H1 (cell line): ENCODE measurements around the gene CDC42BPB. TPM values are rescaled to one million over a fixed set of nuclear protein-coding genes. Genes with fewer than 3 reads are reported as not detected.

Source experiments
- CTCF ChIA-PET: fragments of 300-600 bp; sonication (Branson Sonifier 250); formaldehyde crosslinking; loops from one replicate; lab custom pipeline; 2021; ENCODE audit not compliant: partially characterized antibody; lab: Charles Lee
- POLR2A ChIA-PET: fragments of 300-600 bp; sonication (Branson Sonifier 250); formaldehyde crosslinking; loops from one replicate; lab custom pipeline; 2021; ENCODE audit warnings: inconsistent platforms; ENCODE audit not compliant: partially characterized antibody; lab: Charles Lee
- DNase-seq, 2 experiments: peaks; one replicate each; pipeline versions ENCODE4 v3.0.0 to v3.0.0-alpha.2; 2010 to 2022; ENCODE audit warnings: low spot score in 2 of 2, low read depth in 1 of 2, mixed read lengths in 1 of 2
- FAIRE-seq: peaks from 2 replicates; lab custom pipeline; 2011; peaks lifted over from hg19 to GRCh38; lab: Jason Lieb, UNC
- H2AFZ ChIP-seq: 2 replicates; pipeline ENCODE4 v1.8.1; 2012; ENCODE audit warnings: low read length, inconsistent platforms
- H2AK5ac ChIP-seq: 2 replicates; pipeline ENCODE4 v1.6.1; 2013; ENCODE audit warnings: low read depth, low read length
- H2BK120ac ChIP-seq: replicated peaks from 2 replicates; pipeline ENCODE3; 2013; ENCODE audit warnings: low read depth, low read length, inconsistent platforms
- H2BK12ac ChIP-seq: 2 replicates; pipeline ENCODE4 v1.6.1; 2013; ENCODE audit warnings: low read depth, low read length
- H2BK15ac ChIP-seq: 2 replicates; pipeline ENCODE4 v1.6.1; 2013; ENCODE audit warnings: low read length
- H2BK20ac ChIP-seq: 2 replicates; pipeline ENCODE4 v1.6.1; 2013; ENCODE audit warnings: low read length
- H2BK5ac ChIP-seq: 2 replicates; pipeline ENCODE4 v1.6.1; 2013; ENCODE audit warnings: low read depth, low read length
- H3K14ac ChIP-seq: 2 replicates; pipeline ENCODE4 v1.6.1; 2013; ENCODE audit warnings: inconsistent platforms; ENCODE audit not compliant: insufficient read length
- H3K18ac ChIP-seq: 2 replicates; pipeline ENCODE4 v1.6.1; 2013; ENCODE audit warnings: low read length; ENCODE audit errors: extremely low read depth
- H3K23ac ChIP-seq: 2 replicates; pipeline ENCODE4 v1.6.1; 2013; ENCODE audit warnings: inconsistent platforms; ENCODE audit not compliant: insufficient read length
- H3K23me2 ChIP-seq: 2 replicates; pipeline ENCODE4 v1.6.1; 2013; ENCODE audit warnings: low read depth, low read length
- H3K27ac ChIP-seq: 2 replicates; pipeline ENCODE4 v1.6.1; 2011; ENCODE audit warnings: low read depth, low read length, inconsistent platforms
- H3K27me3 ChIP-seq, 4 experiments: replicated peaks in 1 of 4; 1 replicate in 1 of 4; 2 replicates in 3 of 4; pipeline versions ENCODE4 v1.6.1 to v1.8.1; 2011 to 2013; ENCODE audit warnings: low read length in 3 of 4, mild to moderate bottlenecking in 3 of 4, inconsistent platforms in 2 of 4, mixed read lengths in 2 of 4, moderate library complexity in 1 of 4; ENCODE audit not compliant: control insufficient read depth in 3 of 4, insufficient read depth in 3 of 4; ENCODE audit errors: extremely low read depth in 1 of 4
- H3K36me3 ChIP-seq, 4 experiments: 2 replicates each; pipeline versions ENCODE4 v1.6.1 to v1.8.1; 2011 to 2013; ENCODE audit warnings: mild to moderate bottlenecking in 4 of 4, low read length in 3 of 4, moderate library complexity in 2 of 4, control low read depth in 1 of 4, inconsistent platforms in 1 of 4; ENCODE audit not compliant: insufficient read depth in 4 of 4, control insufficient read depth in 2 of 4
- H3K4ac ChIP-seq: replicated peaks from 2 replicates; pipeline ENCODE3; 2013; ENCODE audit warnings: low read length, low read depth, mixed read lengths, inconsistent platforms; ENCODE audit not compliant: insufficient read length
- H3K4me1 ChIP-seq, 4 experiments: replicated peaks in 1 of 4; 1 replicate in 1 of 4; 2 replicates in 3 of 4; pipeline versions ENCODE4 v1.6.1 to v1.8.1; 2011 to 2013; ENCODE audit warnings: low read length in 3 of 4, inconsistent platforms in 2 of 4, mixed read lengths in 1 of 4; ENCODE audit not compliant: insufficient read depth in 4 of 4, control insufficient read depth in 3 of 4
- H3K4me2 ChIP-seq, 2 experiments: 2 replicates each; pipeline versions ENCODE4 v1.6.1 to v1.8.1; 2011 to 2013; ENCODE audit warnings: low read depth in 2 of 2, low read length in 2 of 2, control low read depth in 1 of 2, inconsistent platforms in 1 of 2, mild to moderate bottlenecking in 1 of 2; ENCODE audit not compliant: insufficient read depth in 1 of 2
- H3K4me3 ChIP-seq, 4 experiments: fragments of 200-600, 300-600 bp in 1 of 4; sonication (generic), shearing (Covaris generic), sonication (Bioruptor Twin) in 1 of 4; 2 replicates each; pipeline versions ENCODE4 v1.5.1 to v1.8.1; 2011 to 2016; ENCODE audit warnings: low read length in 4 of 4, low read depth in 3 of 4, control low read depth in 2 of 4, inconsistent platforms in 2 of 4, mild to moderate bottlenecking in 2 of 4, mixed read lengths in 1 of 4, moderate library complexity in 1 of 4; ENCODE audit not compliant: insufficient read depth in 2 of 4; ENCODE audit errors: extremely low read depth in 1 of 4
- H3K56ac ChIP-seq: replicated peaks from 2 replicates; pipeline ENCODE3; 2013; ENCODE audit warnings: low read depth, mild to moderate bottlenecking, mixed read lengths, low read length, inconsistent platforms; ENCODE audit not compliant: insufficient read length
- H3K79me1 ChIP-seq: 2 replicates; pipeline ENCODE4 v1.6.1; 2013; ENCODE audit warnings: low read depth, low read length, control low read depth
- H3K79me2 ChIP-seq, 2 experiments: 2 replicates each; pipeline versions ENCODE4 v1.6.1 to v1.8.1; 2012 to 2013; ENCODE audit warnings: low read length in 2 of 2, mild to moderate bottlenecking in 2 of 2, inconsistent platforms in 1 of 2; ENCODE audit not compliant: insufficient read depth in 2 of 2, control insufficient read depth in 1 of 2
- H3K9ac ChIP-seq, 4 experiments: replicated peaks in 1 of 4; 1 replicate in 1 of 4; 2 replicates in 3 of 4; pipeline versions ENCODE4 v1.6.1 to v1.8.1; 2011 to 2013; ENCODE audit warnings: low read depth in 3 of 4, low read length in 3 of 4, control low read depth in 2 of 4, mild to moderate bottlenecking in 2 of 4, moderate library complexity in 2 of 4, inconsistent platforms in 1 of 4; ENCODE audit errors: extremely low read depth in 1 of 4
- H3K9me3 ChIP-seq, 2 experiments: 2 replicates each; pipeline versions ENCODE4 v1.6.1 to v1.8.1; 2012 to 2013; ENCODE audit warnings: mild to moderate bottlenecking in 2 of 2, moderate library complexity in 2 of 2, control low read depth in 1 of 2, inconsistent platforms in 1 of 2, low read depth in 1 of 2, low read length in 1 of 2, mixed read lengths in 1 of 2; ENCODE audit not compliant: insufficient read depth in 2 of 2
- H4K20me1 ChIP-seq, 2 experiments: replicated peaks in 1 of 2; 2 replicates each; pipeline versions ENCODE3 to v1.8.1; 2011 to 2013; ENCODE audit warnings: inconsistent platforms in 2 of 2, low read length in 2 of 2, mild to moderate bottlenecking in 1 of 2; ENCODE audit not compliant: insufficient read depth in 2 of 2, control insufficient read depth in 1 of 2
- H4K5ac ChIP-seq: 2 replicates; pipeline ENCODE4 v1.6.1; 2013; ENCODE audit warnings: low read length, low read depth, mixed read lengths, inconsistent platforms; ENCODE audit not compliant: insufficient read length
- H4K8ac ChIP-seq: 2 replicates; pipeline ENCODE4 v1.8.0; 2013; ENCODE audit warnings: mild to moderate bottlenecking, moderate library complexity, low read length, inconsistent platforms; ENCODE audit not compliant: insufficient read depth; ENCODE audit errors: extremely low read depth
- H4K91ac ChIP-seq: replicated peaks from 2 replicates; pipeline ENCODE3; 2013; ENCODE audit warnings: low read length, mixed read lengths, inconsistent platforms; ENCODE audit not compliant: insufficient read length
- ASH2L ChIP-seq: fragments of 200-600, 300-600 bp; sonication (generic); IDR thresholded peaks from one replicate; pipeline ENCODE4 v1.7.1; 2017; ENCODE audit warnings: low read length
- BACH1 ChIP-seq: IDR thresholded peaks from 2 replicates; pipeline ENCODE4 v1.6.1; 2012; ENCODE audit warnings: low read length, improper control_type of control experiment
- CBX8 ChIP-seq: fragments of 300-800, 300-1000 bp; sonication (generic); IDR thresholded peaks from 2 replicates; pipeline ENCODE4 v1.7.1; 2016; ENCODE audit warnings: low read depth, low read length, borderline replicate concordance
- CHD1 ChIP-seq: IDR thresholded peaks from 2 replicates; pipeline ENCODE4 v1.6.1; 2012; ENCODE audit warnings: low read depth, low read length, improper control_type of control experiment
- FOSL1 ChIP-seq: IDR thresholded peaks from 2 replicates; pipeline ENCODE4 v1.6.1; 2011; ENCODE audit warnings: mild to moderate bottlenecking, low read depth, low read length, moderate library complexity; ENCODE audit not compliant: insufficient read depth
- HDAC6 ChIP-seq: IDR thresholded peaks from one replicate; pipeline ENCODE4 v1.7.1; 2012; ENCODE audit warnings: low read depth, mild to moderate bottlenecking, inconsistent platforms, low read length, moderate library complexity
- KDM1A ChIP-seq: fragments of 200-600, 300-600 bp; sonication (generic); IDR thresholded peaks from 2 replicates; pipeline ENCODE4 v1.7.1; 2016; ENCODE audit warnings: mild to moderate bottlenecking, low read length, borderline replicate concordance
- MAFK ChIP-seq: IDR thresholded peaks from 2 replicates; pipeline ENCODE4 v1.6.1; 2012; ENCODE audit warnings: low read depth, mild to moderate bottlenecking, improper control_type of control experiment, low read length
- POLR2AphosphoS5 ChIP-seq: IDR thresholded peaks from 2 replicates; pipeline ENCODE4 v1.6.1; 2011; ENCODE audit warnings: low read depth, low read length
- POU5F1 ChIP-seq: IDR thresholded peaks from 2 replicates; pipeline ENCODE4 v1.6.1; 2011; ENCODE audit warnings: low read depth, mild to moderate bottlenecking, low read length, moderate library complexity
- RAD21 ChIP-seq, 2 experiments: IDR thresholded peaks in 1 of 2; conservative IDR thresholded peaks in 1 of 2; 2 replicates each; pipeline ENCODE4 v1.6.1; 2011; ENCODE audit warnings: low read depth in 2 of 2, low read length in 2 of 2, improper control_type of control experiment in 1 of 2, inconsistent platforms in 1 of 2, mild to moderate bottlenecking in 1 of 2, moderate library complexity in 1 of 2
- RXRA ChIP-seq: IDR thresholded peaks from 2 replicates; pipeline ENCODE4 v1.6.1; 2011; ENCODE audit warnings: low read depth, mild to moderate bottlenecking, low read length, moderate library complexity; ENCODE audit not compliant: insufficient read depth
- SP1 ChIP-seq: IDR thresholded peaks from 2 replicates; pipeline ENCODE4 v1.6.1; 2011; ENCODE audit warnings: low read depth, low read length
- SP4 ChIP-seq: IDR thresholded peaks from 2 replicates; pipeline ENCODE4 v1.6.1; 2012; ENCODE audit warnings: low read length, inconsistent platforms
- TEAD4 ChIP-seq: IDR thresholded peaks from 2 replicates; pipeline ENCODE4 v1.6.1; 2012; ENCODE audit warnings: low read depth, low read length, inconsistent platforms, mixed read lengths
- ZNF274 ChIP-seq: IDR thresholded peaks from 2 replicates; pipeline ENCODE4 v1.7.0; 2012; ENCODE audit warnings: low read length, borderline replicate concordance; ENCODE audit errors: extremely low read depth
- WGBS, 2 experiments: shearing (Covaris generic) in 1 of 2; methylation state at CpG; one replicate each; pipeline versions ENCODE4 v1.1.6 to v1.1.7; 2013 to 2015; ENCODE audit warnings: low lambda C conversion rate in 2 of 2, mixed read lengths in 2 of 2, inconsistent platforms in 1 of 2, low coverage in 1 of 2, missing lambda C conversion rate in 1 of 2; ENCODE audit not compliant: insufficient replicate concordance in 2 of 2, insufficient coverage in 1 of 2, insufficient read length in 1 of 2; ENCODE audit errors: extremely low coverage in 1 of 2, missing lambda C conversion rate in 1 of 2; 5-methylcytosine and 5-hydroxymethylcytosine counted together
- polyA plus RNA-seq, 7 experiments: library from polyadenylated mRNA; depleted of rRNA in 3 of 7; stranded (reverse) in 5 of 7; unstranded in 2 of 7; fragments of >200 nt in 5 of 7; fragments of 200-250 nt in 2 of 7; gene quantifications; 1 replicate in 5 of 7; 2 replicates in 1 of 7; 4 replicates in 1 of 7; pipeline versions ENCODE4 v1.2.1 to v1.2.3, GENCODE V29; 2011 to 2013; ENCODE audit warnings: missing spikeins in 2 of 7, mixed read lengths in 2 of 7
- total RNA-seq: library from RNA; stranded (reverse); fragmentation: NEBNext Ultra II Directional; extraction: Animal tissue kit (Norgen Biotek cat#: 25700); gene quantifications from 2 replicates; pipeline ENCODE4 v1.2.1, GENCODE V29; 2021

Gene CDC42BPB
- total and polyA plus RNA-seq, 2 of the 8 experiments (the other 6 are each of a cell fraction or from before 2014, with no cell fraction given) = 51.2 to 88.2 TPM

GRCh38 chr14:103041464-103041863, 15.9 kb downstream of the CDC42BPB start:
- Histone ChIP-seq H2BK12ac (no peak overlapping the region), H3K79me1 (peaks cover 8% of the 10 kb centered on the region; the same call in 1 of the 2 replicates), H3K79me2 (peaks cover 2 to 82% of the 10 kb centered on the region in 2 experiments), H3K4me3 (no peak overlapping the region), H4K91ac (no peak overlapping the region), H3K9me3 (no peaks in the 10 kb centered on the region), H2BK20ac (no peak overlapping the region), H3K14ac (no peak overlapping the region), H3K23me2 (no peaks in the 10 kb centered on the region), H4K8ac (no peak overlapping the region), H3K27ac (no peak overlapping the region), H3K56ac (no peak overlapping the region), H3K9ac (no peak overlapping the region), H4K5ac (no peak overlapping the region), H2AK5ac (no peak overlapping the region), H2AFZ (no peak overlapping the region), H3K18ac (no peak overlapping the region), H2BK15ac (no peak overlapping the region), H3K4me2 (no peak overlapping the region), H2BK120ac (no peak overlapping the region), H3K23ac (no peak overlapping the region), H3K4ac (no peak overlapping the region), H4K20me1 (peaks cover 2 to 16% of the 10 kb centered on the region in 2 experiments), H3K4me1 (peaks cover 0 to 4% (median 1%) of the 10 kb centered on the region in 4 experiments; a peak in 1 of 7 replicates), H3K36me3 (peaks cover 0 to 3% (median 0%) of the 10 kb centered on the region in 4 experiments; a peak in 1 of 8 replicates), H2BK5ac (no peak overlapping the region), H3K27me3 (no peaks in the 10 kb centered on the region)
- DNase-seq (no peak), FAIRE-seq (no peak)
- WGBS, 2 experiments = 94% methylated on average over 20 of the region's 20 CpGs; no CpG with 5 or more reads in 1 of the 2 experiments
- TF ChIP-seq ASH2L = no peak
- TF ChIP-seq SP4 = no peak
- TF ChIP-seq RXRA = no peak
- no peak for TF ChIP-seq HDAC6
- TF ChIP-seq CHD1 = no peak
- no peak for TF ChIP-seq POLR2AphosphoS5
- TF ChIP-seq SP1 = no peak
- no peak for TF ChIP-seq FOSL1
- no peak for TF ChIP-seq TEAD4
- no peak for TF ChIP-seq POU5F1
- TF ChIP-seq ZNF274 = no peak
- no peak for TF ChIP-seq RAD21 (IDR thresholded peaks at IDR 0.05 in 1 of 2, conservative IDR thresholded peaks at IDR 0.05 in 1 of 2; ENCODE audit: low read depth in 2 of 2, low read length in 2 of 2)
- TF ChIP-seq KDM1A = no peak
- no peak for TF ChIP-seq BACH1
- no peak for TF ChIP-seq CBX8
- no peak for TF ChIP-seq MAFK
- POLR2A ChIA-PET = interaction anchor here (0.8 kb wide), 1 partner anchor 15 kb away, joined by 4 read pairs; no protein-coding TSS in a partner anchor
- CTCF ChIA-PET = no interaction called here
